Cerebellar cortex (tissue), 1 donor: ENCODE data around the gene FBXW4.
A peak's percentile ranks its signal among the peaks of the same experiment; 100 is the strongest.
"Not testable (repeated sequence)": the region's sequence is repeated elsewhere in the genome, so short reads cannot be mapped to it uniquely, and the experiment has no call there.

ENCODE experiments used
- DNase-seq: peaks from one replicate; pipeline ENCODE4 v3.0.0-alpha.2; 2015; ENCODE audit warnings: low spot score

Gene FBXW4

GRCh38 chr10:101617102-101617823 is 77.7 kb downstream of the FBXW4 start:
- DNase-seq, result no peak

DNA sequence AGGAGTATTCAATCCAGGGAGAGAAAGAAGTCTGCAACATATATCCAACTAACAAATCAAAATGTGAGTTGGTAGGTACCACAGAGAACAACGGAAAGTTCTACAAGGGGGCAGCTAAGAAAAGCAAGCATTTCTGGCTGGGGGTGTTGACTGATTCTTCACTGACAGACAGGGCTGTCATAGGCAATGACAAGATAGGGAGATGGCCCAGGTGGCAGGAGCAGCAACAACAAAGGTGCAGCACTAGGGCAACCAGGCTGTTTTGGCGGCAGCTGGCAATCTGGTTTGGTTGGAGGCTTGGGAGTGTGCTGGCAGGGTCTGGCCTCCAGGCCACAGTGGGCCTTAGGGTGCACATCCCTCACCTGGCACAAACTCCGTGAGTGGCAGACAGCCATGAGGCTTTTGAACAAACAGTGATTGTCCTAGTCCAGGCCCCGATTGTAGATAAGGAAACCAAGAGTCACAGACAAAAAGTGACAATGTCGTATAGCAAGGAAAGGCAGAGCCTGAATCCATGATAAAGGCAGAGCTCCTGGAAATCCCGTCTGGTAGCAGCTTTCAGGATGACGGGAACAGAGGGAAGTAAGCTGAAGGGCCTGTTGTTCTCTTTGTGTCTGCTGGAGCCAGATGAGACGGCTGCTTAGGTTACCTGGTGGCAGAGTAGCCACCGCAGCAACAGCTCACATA is 78.4 kb downstream of the FBXW4 start:
- DNase-seq, result no peak

DNA sequence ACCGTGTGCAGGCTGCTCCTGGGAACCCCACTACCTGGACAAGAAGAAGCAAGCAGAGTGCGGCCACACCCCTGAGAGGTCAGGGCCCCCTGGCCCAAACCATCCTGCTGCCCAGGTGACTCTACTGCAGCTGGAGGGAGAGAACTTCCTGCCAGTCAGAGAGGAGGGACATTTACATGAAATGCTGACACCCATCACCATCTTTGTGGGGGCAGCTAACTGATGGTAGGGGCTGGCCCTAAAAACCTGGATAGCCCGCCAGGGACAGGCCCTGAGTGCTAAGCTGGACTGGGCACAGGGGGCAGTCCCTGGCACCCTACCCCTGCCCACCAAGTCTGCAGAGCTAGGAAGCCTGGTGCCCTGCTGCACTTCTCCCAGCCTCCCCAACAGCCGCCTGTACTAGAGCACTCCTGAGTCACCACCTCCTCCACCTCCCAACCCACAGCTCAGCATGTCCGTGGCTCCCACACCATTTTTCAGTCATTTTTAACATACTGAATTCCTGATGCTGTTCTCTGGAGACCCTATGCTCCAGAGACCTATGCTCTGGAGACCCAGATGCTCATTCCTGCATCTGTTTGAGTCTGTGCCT is 79.3 kb downstream of the FBXW4 start:
- no peak for DNase-seq

DNA sequence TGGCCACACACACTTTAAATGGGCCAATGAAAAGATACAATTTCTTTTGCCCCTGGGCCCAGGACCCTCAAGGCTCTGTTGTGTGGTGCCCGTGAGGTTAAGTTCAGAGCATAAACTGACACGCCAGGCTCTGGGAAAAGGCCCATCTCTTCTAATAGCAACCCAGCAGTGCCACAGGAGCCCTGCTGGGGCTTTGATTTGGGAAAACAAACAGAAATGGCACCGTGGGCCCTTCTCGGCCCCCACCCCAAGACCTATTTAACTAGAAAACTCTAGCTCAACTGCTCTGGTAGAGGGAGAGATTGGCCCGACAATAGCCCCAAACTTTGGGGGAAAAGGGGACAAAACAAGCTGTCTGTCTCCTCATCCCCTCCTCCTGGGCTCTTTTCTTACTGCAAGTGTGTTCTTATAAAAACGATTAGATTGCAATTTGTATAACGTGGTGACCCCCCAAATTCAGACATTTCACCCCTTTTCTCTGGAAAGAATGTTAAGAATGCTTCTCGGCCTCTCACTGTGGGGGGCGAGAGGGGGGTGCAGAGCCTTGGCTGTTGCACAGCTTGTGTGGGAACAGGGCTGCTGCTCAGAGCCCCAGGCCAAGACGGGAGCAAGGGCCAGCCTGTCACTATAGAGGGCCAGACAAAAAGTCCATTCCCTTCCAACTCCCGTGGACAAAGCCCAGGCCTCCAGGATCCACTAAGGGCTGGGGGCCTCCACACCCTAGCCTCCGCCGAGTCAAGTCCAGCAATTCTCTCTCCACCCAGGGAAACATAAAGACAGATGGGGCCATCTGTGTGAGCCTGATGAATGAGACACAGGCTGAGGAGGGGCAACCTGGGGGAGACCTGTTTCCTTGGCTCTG is 80.1 kb downstream of the FBXW4 start:
- no peak for DNase-seq

GRCh38 chr10:101613646-101614045 is 81.3 kb downstream of the FBXW4 start:
- DNase-seq, result no peak

DNA sequence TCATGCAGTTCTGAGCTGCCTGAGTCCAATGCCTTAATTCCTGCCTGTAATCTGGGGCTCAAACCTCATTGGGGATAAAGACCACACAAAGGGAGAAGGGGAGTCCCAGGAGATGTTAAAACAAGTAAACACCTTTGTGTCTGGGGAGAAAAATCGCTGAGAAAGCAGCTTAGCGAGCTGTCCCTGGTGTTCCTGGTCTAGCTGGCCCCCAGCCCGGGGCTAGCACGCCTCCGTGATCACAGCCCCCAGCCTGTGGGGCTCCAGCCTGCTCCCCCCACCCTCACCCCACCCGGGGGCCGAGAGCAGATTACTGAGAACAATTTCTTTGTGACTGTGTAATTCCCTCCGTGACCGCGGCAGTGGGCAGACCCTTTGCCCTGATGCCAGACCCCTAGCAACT is 82.1 kb downstream of the FBXW4 start:
- DNase-seq, result no peak

- DNase-seq, result no peak
Measured at GRCh38 chr10:101612086-101612485, 82.9 kb downstream of the FBXW4 start.

GRCh38 chr10:101611096-101611905 is 83.7 kb downstream of the FBXW4 start:
- no peak for DNase-seq

DNA sequence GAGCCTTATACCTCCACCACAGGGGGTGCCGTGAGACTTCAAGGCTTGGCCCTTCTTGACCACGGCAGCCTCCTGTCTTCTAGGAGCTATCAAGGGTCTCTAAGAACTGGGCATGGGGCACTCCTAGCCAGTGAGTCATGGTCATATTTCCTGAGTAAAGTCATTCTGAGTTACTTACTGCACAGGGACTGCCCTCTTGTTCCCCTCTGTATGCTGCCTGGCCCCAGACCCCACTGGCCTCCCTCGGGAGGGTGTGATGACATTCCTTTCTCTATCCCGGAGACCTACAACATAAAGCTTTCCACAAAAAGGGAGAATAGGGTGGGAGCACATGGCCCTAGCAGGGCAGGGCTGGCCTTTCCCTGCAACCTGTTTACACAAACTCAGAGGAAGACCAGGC is 85.5 kb downstream of the FBXW4 start:
- DNase-seq, result no peak

- DNase-seq, result no peak
Measured at GRCh38 chr10:101607124-101607523, 87.8 kb downstream of the FBXW4 start.

DNA sequence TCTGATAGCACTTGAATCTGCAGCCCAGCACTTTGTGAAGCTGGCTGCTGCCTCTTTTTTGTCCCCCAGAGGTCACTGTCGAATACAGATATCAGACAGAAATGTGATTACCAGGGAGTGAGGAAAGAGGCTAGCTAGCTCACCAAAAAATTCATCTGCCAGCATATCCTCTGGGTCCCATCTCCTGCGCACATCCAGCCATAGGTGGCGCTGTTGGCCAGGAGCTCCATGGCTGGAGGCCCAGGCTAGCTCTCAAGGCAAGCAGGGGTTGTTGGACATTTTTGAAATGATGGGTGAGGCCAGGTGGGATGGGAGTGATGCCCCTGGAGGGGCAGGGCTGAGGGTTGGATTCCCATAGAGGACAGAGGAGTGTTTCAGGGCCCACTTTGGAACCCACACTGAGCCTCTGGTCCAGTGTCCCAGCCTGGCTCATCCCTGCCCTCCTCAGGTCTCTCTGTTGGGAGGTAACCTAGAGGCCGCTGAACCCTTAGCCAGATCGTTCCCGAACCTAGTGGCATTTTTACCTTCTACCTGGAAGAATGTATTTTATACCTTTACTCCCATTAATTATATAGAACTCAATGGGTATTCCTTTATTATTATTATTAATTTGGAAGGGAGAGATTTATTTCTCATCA is 92.1 kb downstream of the FBXW4 start:
- peak; percentile 93 for DNase-seq

- no peak for DNase-seq
Measured at GRCh38 chr10:101601541-101601940, 93.4 kb downstream of the FBXW4 start.

DNA sequence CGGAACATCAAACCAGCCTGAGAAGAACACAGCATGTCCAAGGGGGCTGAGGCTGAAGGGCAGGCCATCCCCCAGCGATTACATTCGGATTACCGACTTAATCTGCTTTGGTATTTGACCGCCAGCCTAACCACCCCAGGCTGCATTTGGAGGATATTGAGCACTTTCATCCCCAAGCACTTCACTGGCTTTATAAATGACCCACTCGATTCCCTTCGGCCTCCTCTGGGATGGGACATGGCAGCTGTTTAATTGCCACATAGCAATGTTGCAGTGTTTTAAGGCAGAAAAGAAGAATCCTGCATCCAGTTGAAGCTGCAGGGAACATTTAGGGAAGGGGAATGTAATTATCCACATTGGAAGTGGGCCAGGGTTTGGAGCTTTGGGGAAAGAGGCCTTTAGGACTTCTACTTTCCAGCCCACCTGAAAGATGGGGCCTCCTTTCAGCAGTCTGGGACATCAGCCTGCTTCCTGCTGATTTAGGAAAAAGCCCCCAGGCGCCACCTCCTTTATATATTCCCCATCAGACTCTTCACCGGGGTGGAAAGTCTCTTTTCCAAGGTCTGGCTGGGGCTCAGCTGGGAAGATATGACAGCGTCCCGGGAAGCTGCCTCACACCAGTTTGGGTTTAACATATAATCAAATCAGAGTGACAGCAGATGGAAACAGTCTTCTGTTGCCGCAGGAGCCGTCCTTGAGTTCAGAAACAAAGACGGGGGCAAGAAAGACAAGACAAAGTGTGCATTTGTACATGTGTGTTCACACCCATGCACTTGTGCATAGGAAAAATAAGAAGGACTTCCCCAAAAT is 97.7 kb downstream of the FBXW4 start:
- DNase-seq, result peak; percentile 90

- peak; percentile 94 for DNase-seq
Measured at GRCh38 chr10:101595591-101596433, 99.2 kb downstream of the FBXW4 start.

GRCh38 chr10:101593331-101593730 is 101.6 kb downstream of the FBXW4 start:
- DNase-seq, result not testable (repeated sequence)

DNA sequence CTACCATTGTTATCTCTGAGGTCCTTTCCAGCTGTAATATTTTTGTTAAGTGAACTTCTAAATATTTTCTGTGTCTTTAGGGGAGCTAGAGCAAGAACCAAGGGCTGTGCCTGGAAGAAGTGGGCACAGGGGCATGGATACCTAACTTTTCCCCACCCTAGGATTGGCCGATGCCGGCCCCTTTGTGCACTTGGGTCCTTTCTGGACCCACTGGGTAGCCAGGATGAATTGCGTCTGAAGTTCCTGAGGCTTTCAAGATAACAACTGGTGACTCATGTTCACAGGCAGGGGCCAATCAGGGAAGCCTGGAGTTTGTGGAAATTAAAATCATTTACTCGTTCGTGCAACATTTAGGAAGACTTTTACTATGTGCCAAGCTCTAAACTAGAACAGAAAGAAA is 106.1 kb downstream of the FBXW4 start:
- no peak for DNase-seq

GRCh38 chr10:101587725-101588653 is 107.0 kb downstream of the FBXW4 start, which contains the start of the genes DPCD and POLL:
TSS of gene DPCD (plus strand) at chr10:101588321. CDS start at chr10:101588337, 16 bp downstream.
TSS of gene POLL (minus strand) at chr10:101588257. CDS start at chr10:101587360, 897 bp downstream.
- DNase-seq, result peak; percentile 98

DNA sequence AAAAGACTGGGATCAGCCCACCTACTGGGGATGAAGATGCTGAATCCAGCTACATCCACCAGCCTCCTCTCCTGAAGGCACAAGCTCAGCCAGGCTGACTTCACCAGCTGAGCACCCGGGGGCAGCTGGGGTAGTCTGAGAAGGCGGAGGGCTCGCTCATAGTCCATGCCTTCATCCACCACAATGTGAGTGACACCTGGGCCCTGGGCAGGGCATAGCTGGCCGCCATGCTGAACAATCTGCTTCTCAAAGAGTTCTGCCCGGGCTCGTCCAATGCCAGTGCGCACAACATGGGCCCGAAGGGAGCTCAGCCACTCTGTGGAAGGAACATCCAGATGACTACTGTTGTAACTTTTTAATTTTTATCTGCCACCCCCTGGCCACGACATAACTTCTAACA is 109.1 kb downstream of the FBXW4 start:
- no peak for DNase-seq
